GM12878 (cell line): ENCODE data around the gene PSMC3IP. TPM values are rescaled to one million over a fixed set of nuclear protein-coding genes. Genes with fewer than 3 reads are reported as not detected.

ENCODE experiments used
- BACH1 ChIP-seq: fragments of 450-650 bp; IDR thresholded peaks from 2 replicates; pipeline ENCODE4 v1.6.1; 2017; ENCODE audit warnings: mild to moderate bottlenecking, borderline replicate concordance
- E4F1 ChIP-seq: fragments of 450-650 bp; IDR thresholded peaks from 2 replicates; pipeline ENCODE4 v1.6.1; 2018; ENCODE audit warnings: borderline replicate concordance, mild to moderate bottlenecking; ENCODE audit not compliant: partially characterized antibody
- EGR1 ChIP-seq, 2 experiments: IDR thresholded peaks; 1 replicate in 1 of 2; 2 replicates in 1 of 2; pipeline ENCODE4 v1.6.1; 2011 to 2012; ENCODE audit warnings: low read depth in 2 of 2, low read length in 2 of 2, borderline replicate concordance in 1 of 2, mild to moderate bottlenecking in 1 of 2, moderate library complexity in 1 of 2
- HSF1 ChIP-seq: fragments of 150-350 bp; IDR thresholded peaks from 2 replicates; pipeline ENCODE4 v1.6.1; 2014; ENCODE audit warnings: mild to moderate bottlenecking, low read depth, low read length
- IKZF2 ChIP-seq, 2 experiments: fragments of 450-650 bp; IDR thresholded peaks; 2 replicates each; pipeline ENCODE4 v1.6.1; 2017; ENCODE audit warnings: mild to moderate bottlenecking in 2 of 2, moderate library complexity in 2 of 2
- IRF5 ChIP-seq: fragments of 450-650 bp; IDR thresholded peaks from 2 replicates; pipeline ENCODE4 v1.6.1; 2017; ENCODE audit warnings: borderline replicate concordance
- MLLT1 ChIP-seq: fragments of 450-650 bp; IDR thresholded peaks from 2 replicates; pipeline ENCODE4 v1.6.1; 2016; ENCODE audit warnings: mild to moderate bottlenecking
- MTA3 ChIP-seq: IDR thresholded peaks from 2 replicates; pipeline ENCODE4 v1.6.1; 2012; ENCODE audit warnings: low read length, inconsistent platforms, borderline replicate concordance
- NR2C2 ChIP-seq: IDR thresholded peaks from 2 replicates; pipeline ENCODE4 v1.6.1; 2011; ENCODE audit warnings: borderline replicate concordance, low read depth; ENCODE audit not compliant: control insufficient read depth, insufficient read length
- SIX5 ChIP-seq: IDR thresholded peaks from 2 replicates; pipeline ENCODE4 v1.6.1; 2011; ENCODE audit warnings: mild to moderate bottlenecking, low read depth, low read length, moderate library complexity; ENCODE audit not compliant: severe bottlenecking
- SPI1 ChIP-seq: IDR thresholded peaks from 2 replicates; pipeline ENCODE4 v1.6.1; 2011; ENCODE audit warnings: low read depth, mild to moderate bottlenecking, low read length, moderate library complexity, borderline replicate concordance; ENCODE audit not compliant: insufficient read depth
- SREBF2 ChIP-seq: IDR thresholded peaks from 2 replicates; pipeline ENCODE4 v1.6.1; 2012; ENCODE audit warnings: mild to moderate bottlenecking, low read length
- TARDBP ChIP-seq: IDR thresholded peaks from 2 replicates; pipeline ENCODE4 v1.6.1; 2016; ENCODE audit warnings: borderline replicate concordance
- TBL1XR1 ChIP-seq: IDR thresholded peaks from 2 replicates; pipeline ENCODE4 v1.6.1; 2012; ENCODE audit warnings: low read depth, low read length, improper control_type of control experiment
- TCF7 ChIP-seq: IDR thresholded peaks from 2 replicates; pipeline ENCODE4 v1.6.1; 2014; ENCODE audit warnings: antibody characterized with exemption, borderline replicate concordance
- USF1 ChIP-seq: IDR thresholded peaks from 2 replicates; pipeline ENCODE4 v1.6.1; 2011; ENCODE audit warnings: borderline replicate concordance, low read depth, mild to moderate bottlenecking, moderate library complexity, mixed read lengths, low read length; ENCODE audit not compliant: insufficient read depth; ENCODE audit errors: extremely low read length
- ZBTB4 ChIP-seq: fragments of 450-650 bp; formaldehyde crosslinking; IDR thresholded peaks from 2 replicates; pipeline ENCODE4 v1.4.0; 2022; ENCODE audit warnings: mild to moderate bottlenecking, moderate library complexity
- ZZZ3 ChIP-seq: IDR thresholded peaks from 2 replicates; pipeline ENCODE4 v1.6.1; 2011; ENCODE audit warnings: low read depth; ENCODE audit not compliant: control insufficient read depth, insufficient read length
- polyA plus RNA-seq, 11 experiments: library from polyadenylated mRNA; depleted of rRNA in 4 of 11; unstranded in 6 of 11; stranded (reverse) in 5 of 11; fragments of >200 nt; fragmentation: Nextera tagmentation in 4 of 11; fragmentation: Illumina TruSeq in 1 of 11; extraction: Ambion mirVana in 4 of 11; extraction: Trizol in 1 of 11; gene quantifications; 1 replicate in 1 of 11; 2 replicates in 10 of 11; pipeline versions ENCODE4 v1.2.1 to v1.2.3, GENCODE V29; 2011 to 2016; ENCODE audit warnings: inconsistent platforms in 2 of 11, missing spikeins in 2 of 11, low read depth in 1 of 11
- total RNA-seq, 4 experiments: library from RNA; depleted of rRNA in 3 of 4; stranded (reverse); fragments of >200 nt in 3 of 4; fragmentation: Illumina TruSeq in 1 of 4; extraction: Trizol in 1 of 4; gene quantifications; 2 replicates each; pipeline versions ENCODE4 v1.2.1 to v1.2.3, GENCODE V29; 2013 to 2021

The PSMC3IP gene
- total and polyA plus RNA-seq, 10 of the 15 experiments (the other 5 are each of a cell fraction or from before 2014, with no cell fraction given): 6.8 to 34.5 (median 17.7) TPM

GRCh38 chr17:42609182-42609813 is 31.8 kb upstream of the PSMC3IP start, which contains the start of the genes RETREG3 and TUBG1 (continued):
- no peak for TF ChIP-seq ZZZ3
- TF ChIP-seq E4F1: no peak
- no peak for TF ChIP-seq SREBF2
- TF ChIP-seq BACH1: peak; percentile 78
- TF ChIP-seq MTA3: no peak
- TF ChIP-seq ZBTB4: no peak
- 0 out of 2 replicates have a peak, but pooled peaks have one; percentile 43 for TF ChIP-seq MLLT1
- TF ChIP-seq EGR1 (IDR thresholded peaks at IDR 0.05; ENCODE audit: borderline replicate concordance in 1 of 2, low read depth in 2 of 2, low read length in 2 of 2): peak in 1 of 2 experiments; percentile 50; a peak in 1 of 3 replicates
- TF ChIP-seq TBL1XR1: no peak
- TF ChIP-seq IRF5: 0 out of 2 replicates have a peak, but pooled peaks have one; percentile 35
- no peak for TF ChIP-seq TARDBP
- TF ChIP-seq SPI1: peak; percentile 18; the same call in 1 of the 2 replicates
- TF ChIP-seq USF1: no peak
- peak; percentile 18 for TF ChIP-seq SIX5
- no peak for TF ChIP-seq IKZF2 (IDR thresholded peaks at IDR 0.05)
- no peak for TF ChIP-seq HSF1
- TF ChIP-seq NR2C2: no peak
- no peak for TF ChIP-seq TCF7
